DND-41 (cell line): ENCODE results near the gene TNPO3.

Source experiments
- EZH2 ChIP-seq: IDR thresholded peaks from 3 replicates; pipeline ENCODE4 v1.6.1; 2012; ENCODE audit warnings: borderline replicate concordance, low read depth, mild to moderate bottlenecking, moderate library complexity, low read length, inconsistent platforms; ENCODE audit not compliant: severe bottlenecking
- TF ChIP-seq, protein P1 (sequence below): IDR thresholded peaks from 2 replicates; pipeline ENCODE4 v1.5.1; 2012; ENCODE audit warnings: borderline replicate concordance, low read length, moderate library complexity, mild to moderate bottlenecking; ENCODE audit not compliant: poor library complexity, severe bottlenecking; ENCODE audit errors: extremely low read depth

DNA sequence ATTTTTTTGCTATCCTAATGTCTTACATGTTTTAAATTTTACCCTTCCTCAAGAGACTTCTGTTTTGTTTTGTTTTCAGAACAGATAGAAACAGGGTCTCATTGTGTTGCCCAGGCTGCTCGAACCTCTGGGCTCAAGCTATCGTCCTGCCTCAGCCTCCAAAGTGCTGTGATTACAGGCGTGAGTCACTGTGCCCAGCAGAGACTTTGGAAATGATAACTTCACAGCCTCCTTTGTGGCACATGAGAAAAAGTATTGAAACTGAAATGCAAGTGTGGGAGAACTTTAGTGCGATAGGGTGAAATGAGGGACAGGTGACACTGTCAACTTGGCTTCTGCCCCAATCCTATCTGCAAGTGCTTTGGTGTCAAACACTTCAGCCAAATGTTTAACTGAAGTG is 95.6 kb downstream of the TNPO3 start:
- TF ChIP-seq, protein P1, sequence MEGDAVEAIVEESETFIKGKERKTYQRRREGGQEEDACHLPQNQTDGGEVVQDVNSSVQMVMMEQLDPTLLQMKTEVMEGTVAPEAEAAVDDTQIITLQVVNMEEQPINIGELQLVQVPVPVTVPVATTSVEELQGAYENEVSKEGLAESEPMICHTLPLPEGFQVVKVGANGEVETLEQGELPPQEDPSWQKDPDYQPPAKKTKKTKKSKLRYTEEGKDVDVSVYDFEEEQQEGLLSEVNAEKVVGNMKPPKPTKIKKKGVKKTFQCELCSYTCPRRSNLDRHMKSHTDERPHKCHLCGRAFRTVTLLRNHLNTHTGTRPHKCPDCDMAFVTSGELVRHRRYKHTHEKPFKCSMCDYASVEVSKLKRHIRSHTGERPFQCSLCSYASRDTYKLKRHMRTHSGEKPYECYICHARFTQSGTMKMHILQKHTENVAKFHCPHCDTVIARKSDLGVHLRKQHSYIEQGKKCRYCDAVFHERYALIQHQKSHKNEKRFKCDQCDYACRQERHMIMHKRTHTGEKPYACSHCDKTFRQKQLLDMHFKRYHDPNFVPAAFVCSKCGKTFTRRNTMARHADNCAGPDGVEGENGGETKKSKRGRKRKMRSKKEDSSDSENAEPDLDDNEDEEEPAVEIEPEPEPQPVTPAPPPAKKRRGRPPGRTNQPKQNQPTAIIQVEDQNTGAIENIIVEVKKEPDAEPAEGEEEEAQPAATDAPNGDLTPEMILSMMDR = no peak
- no peak for TF ChIP-seq EZH2
